Smooth muscle cell (in vitro differentiated cells): ENCODE data around the gene KIF15. TPM values are rescaled to one million over a fixed set of nuclear protein-coding genes. Genes with fewer than 3 reads are reported as not detected.

Experiments
- DNase-seq: peaks from one replicate; lab custom pipeline; 2025; ENCODE audit not compliant: unreplicated experiment; lab: John Stamatoyannopoulos, UW
- H2AFZ ChIP-seq: fragments of 200-600 bp; sonication (generic); 2 replicates; pipeline ENCODE4 v1.6.0; 2016; ENCODE audit warnings: antibody characterized with exemption, low read depth, mild to moderate bottlenecking
- H3F3A ChIP-seq: fragments of 200-600 bp; sonication (generic); 2 replicates; pipeline ENCODE4 v1.6.0; 2017; ENCODE audit warnings: antibody characterized with exemption, low read depth
- H3K27ac ChIP-seq: fragments of 200-600 bp; sonication (generic); 2 replicates; pipeline ENCODE4 v1.5.1; 2016; ENCODE audit warnings: low read depth, mild to moderate bottlenecking
- H3K27me3 ChIP-seq: fragments of 200-600 bp; sonication (generic); 2 replicates; pipeline ENCODE4 v1.6.1; 2016; ENCODE audit warnings: low read depth, mild to moderate bottlenecking
- H3K36me3 ChIP-seq: fragments of 200-600 bp; sonication (generic); 2 replicates; pipeline ENCODE4 v1.5.1; 2016; ENCODE audit warnings: low read depth
- H3K4me1 ChIP-seq: fragments of 200-600 bp; sonication (generic); 2 replicates; pipeline ENCODE4 v1.5.1; 2016; ENCODE audit warnings: low read depth
- H3K4me2 ChIP-seq: fragments of 200-600 bp; sonication (generic); 2 replicates; pipeline ENCODE4 v1.6.0; 2016; ENCODE audit warnings: mild to moderate bottlenecking
- H3K4me3 ChIP-seq: fragments of 200-600 bp; sonication (generic); 2 replicates; pipeline ENCODE4 v1.5.1; 2016; ENCODE audit warnings: mild to moderate bottlenecking
- H3K79me2 ChIP-seq: fragments of 200-600 bp; sonication (generic); 2 replicates; pipeline ENCODE4 v1.6.0; 2016; ENCODE audit warnings: low read depth, mild to moderate bottlenecking
- H3K9ac ChIP-seq: fragments of 200-600 bp; sonication (generic); 2 replicates; pipeline ENCODE4 v1.6.0; 2016; ENCODE audit warnings: low read depth
- H3K9me3 ChIP-seq: fragments of 200-600 bp; sonication (generic); replicated peaks from 2 replicates; pipeline ENCODE4 v1.5.1; 2016; ENCODE audit warnings: low read depth
- H4K20me1 ChIP-seq: fragments of 200-600 bp; sonication (generic); 2 replicates; pipeline ENCODE4 v1.6.0; 2016; ENCODE audit warnings: low read depth
- CTCF ChIP-seq: fragments of 200-600 bp; sonication (generic); IDR thresholded peaks from 2 replicates; pipeline ENCODE4 v1.5.1; 2017; ENCODE audit warnings: borderline replicate concordance, mild to moderate bottlenecking, antibody characterized with exemption; ENCODE audit not compliant: insufficient read depth, poor library complexity, severe bottlenecking
- WGBS: methylation state at CpG from one replicate; pipeline ENCODE4 v1.1.7; 2016; ENCODE audit warnings: low lambda C conversion rate; 5-methylcytosine and 5-hydroxymethylcytosine counted together
- polyA plus RNA-seq: library from polyadenylated mRNA; unstranded; fragments of >200 nt; fragmentation: Nextera tagmentation; extraction: Ambion mirVana; gene quantifications from 2 replicates; pipeline ENCODE4 v1.2.1, GENCODE V29; 2016
- total RNA-seq: library from RNA; depleted of rRNA; stranded (reverse); fragments of >200 nt; gene quantifications from 2 replicates; pipeline ENCODE4 v1.2.3, GENCODE V29; 2014

The KIF15 gene
- total and polyA plus RNA-seq, 2 experiments from 2014 or later, result 2.8 to 6.2 TPM

GRCh38 chr3:44890852-44891251 lies 129.3 kb downstream of the KIF15 start:
- H3K27ac ChIP-seq, result no peak overlapping the region
- H3K9ac ChIP-seq, result no peak overlapping the region
- H3K9me3 ChIP-seq, result no peaks in the 10 kb centered on the region
- DNase-seq, result no peak
- H3K36me3 ChIP-seq, result no peaks in the 10 kb centered on the region
- 82% methylated on average over 3 of the region's 3 CpGs for WGBS
- no peaks in the 10 kb centered on the region for H3F3A ChIP-seq
- no peaks in the 10 kb centered on the region for H4K20me1 ChIP-seq
- no peak for TF ChIP-seq CTCF
- no peak overlapping the region for H2AFZ ChIP-seq
- no peak overlapping the region for H3K4me2 ChIP-seq
- H3K27me3 ChIP-seq, result no peaks in the 10 kb centered on the region
- H3K4me3 ChIP-seq, result no peak overlapping the region
- no peaks in the 10 kb centered on the region for H3K79me2 ChIP-seq
- no peaks in the 10 kb centered on the region for H3K4me1 ChIP-seq

GRCh38 chr3:44892689-44893088 lies 131.1 kb downstream of the KIF15 start:
- Histone ChIP-seq H2AFZ (no peak overlapping the region), H3F3A (no peaks in the 10 kb centered on the region), H3K27ac (no peak overlapping the region), H4K20me1 (no peaks in the 10 kb centered on the region), H3K4me2 (no peak overlapping the region), H3K27me3 (no peaks in the 10 kb centered on the region), H3K79me2 (no peaks in the 10 kb centered on the region), H3K9me3 (no peaks in the 10 kb centered on the region), H3K4me1 (no peaks in the 10 kb centered on the region), H3K36me3 (no peaks in the 10 kb centered on the region), H3K9ac (no peak overlapping the region), H3K4me3 (no peak overlapping the region)
- no peak for TF ChIP-seq CTCF
- 89% methylated on average over 3 of the region's 3 CpGs for WGBS
- DNase-seq, result no peak

- Histone ChIP-seq H3K36me3 (no peaks in the 10 kb centered on the region), H3K4me1 (no peaks in the 10 kb centered on the region), H3F3A (no peaks in the 10 kb centered on the region), H3K27ac (no peak overlapping the region), H3K79me2 (no peaks in the 10 kb centered on the region), H3K27me3 (no peaks in the 10 kb centered on the region), H3K9ac (no peak overlapping the region), H3K9me3 (no peaks in the 10 kb centered on the region), H4K20me1 (no peaks in the 10 kb centered on the region), H3K4me2 (no peak overlapping the region), H2AFZ (no peak overlapping the region), H3K4me3 (no peak overlapping the region)
- DNase-seq, result no peak
- WGBS, result 64% methylated on average over 2 of the region's 2 CpGs
- no peak for TF ChIP-seq CTCF
Observed at GRCh38 chr3:44893097-44893496, 131.5 kb downstream of the KIF15 start.

- Histone ChIP-seq H3K4me1 (peaks cover 3% of the 10 kb centered on the region), H3F3A (no peaks in the 10 kb centered on the region), H3K4me2 (no peak overlapping the region), H3K27me3 (no peaks in the 10 kb centered on the region), H4K20me1 (no peaks in the 10 kb centered on the region), H3K27ac (no peak overlapping the region), H2AFZ (no peak overlapping the region), H3K4me3 (no peak overlapping the region), H3K9me3 (no peaks in the 10 kb centered on the region), H3K79me2 (no peaks in the 10 kb centered on the region), H3K9ac (no peak overlapping the region), H3K36me3 (no peaks in the 10 kb centered on the region)
- DNase-seq, result no peak
- TF ChIP-seq CTCF, result no peak
- WGBS, result 74% methylated on average over 5 of the region's 5 CpGs
Observed at GRCh38 chr3:44894485-44894884, 132.9 kb downstream of the KIF15 start.
